ENCODE measurements around the gene RAD18. TPM values are rescaled to one million over a fixed set of nuclear protein-coding genes. Genes with fewer than 3 reads are reported as not detected.

The RAD18 gene
- total RNA-seq, 1 donor = 28.1 TPM

DNA sequence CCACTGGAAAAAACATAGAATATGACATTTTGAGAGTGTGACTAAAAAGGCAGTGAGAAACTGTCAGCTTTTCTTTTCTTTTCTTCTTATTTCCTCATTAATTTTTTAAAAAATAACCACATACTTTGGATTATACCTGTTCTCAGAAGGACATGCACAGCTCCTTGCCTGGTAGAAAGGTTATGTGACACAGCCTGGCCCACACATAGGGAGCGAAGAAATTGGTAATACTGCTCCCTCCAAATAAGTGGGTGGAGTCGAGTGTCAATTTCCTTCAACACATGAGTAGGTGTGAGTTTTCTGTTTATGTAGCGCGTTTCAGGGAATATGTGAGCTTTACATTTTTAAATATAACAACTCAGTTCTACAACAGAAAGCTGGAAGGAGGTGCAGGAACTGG is 28.9 kb upstream of the RAD18 start:
- H3K4me3 ChIP-seq (ENCODE audit: low read depth, low read length) = no peak overlapping the region
- TF ChIP-seq, protein P1, sequence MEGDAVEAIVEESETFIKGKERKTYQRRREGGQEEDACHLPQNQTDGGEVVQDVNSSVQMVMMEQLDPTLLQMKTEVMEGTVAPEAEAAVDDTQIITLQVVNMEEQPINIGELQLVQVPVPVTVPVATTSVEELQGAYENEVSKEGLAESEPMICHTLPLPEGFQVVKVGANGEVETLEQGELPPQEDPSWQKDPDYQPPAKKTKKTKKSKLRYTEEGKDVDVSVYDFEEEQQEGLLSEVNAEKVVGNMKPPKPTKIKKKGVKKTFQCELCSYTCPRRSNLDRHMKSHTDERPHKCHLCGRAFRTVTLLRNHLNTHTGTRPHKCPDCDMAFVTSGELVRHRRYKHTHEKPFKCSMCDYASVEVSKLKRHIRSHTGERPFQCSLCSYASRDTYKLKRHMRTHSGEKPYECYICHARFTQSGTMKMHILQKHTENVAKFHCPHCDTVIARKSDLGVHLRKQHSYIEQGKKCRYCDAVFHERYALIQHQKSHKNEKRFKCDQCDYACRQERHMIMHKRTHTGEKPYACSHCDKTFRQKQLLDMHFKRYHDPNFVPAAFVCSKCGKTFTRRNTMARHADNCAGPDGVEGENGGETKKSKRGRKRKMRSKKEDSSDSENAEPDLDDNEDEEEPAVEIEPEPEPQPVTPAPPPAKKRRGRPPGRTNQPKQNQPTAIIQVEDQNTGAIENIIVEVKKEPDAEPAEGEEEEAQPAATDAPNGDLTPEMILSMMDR (IDR thresholded peaks at IDR 0.05; ENCODE audit: insufficient read depth, low read length) = no peak
- DNase-seq (ENCODE audit: low read depth) = no peak

DNA sequence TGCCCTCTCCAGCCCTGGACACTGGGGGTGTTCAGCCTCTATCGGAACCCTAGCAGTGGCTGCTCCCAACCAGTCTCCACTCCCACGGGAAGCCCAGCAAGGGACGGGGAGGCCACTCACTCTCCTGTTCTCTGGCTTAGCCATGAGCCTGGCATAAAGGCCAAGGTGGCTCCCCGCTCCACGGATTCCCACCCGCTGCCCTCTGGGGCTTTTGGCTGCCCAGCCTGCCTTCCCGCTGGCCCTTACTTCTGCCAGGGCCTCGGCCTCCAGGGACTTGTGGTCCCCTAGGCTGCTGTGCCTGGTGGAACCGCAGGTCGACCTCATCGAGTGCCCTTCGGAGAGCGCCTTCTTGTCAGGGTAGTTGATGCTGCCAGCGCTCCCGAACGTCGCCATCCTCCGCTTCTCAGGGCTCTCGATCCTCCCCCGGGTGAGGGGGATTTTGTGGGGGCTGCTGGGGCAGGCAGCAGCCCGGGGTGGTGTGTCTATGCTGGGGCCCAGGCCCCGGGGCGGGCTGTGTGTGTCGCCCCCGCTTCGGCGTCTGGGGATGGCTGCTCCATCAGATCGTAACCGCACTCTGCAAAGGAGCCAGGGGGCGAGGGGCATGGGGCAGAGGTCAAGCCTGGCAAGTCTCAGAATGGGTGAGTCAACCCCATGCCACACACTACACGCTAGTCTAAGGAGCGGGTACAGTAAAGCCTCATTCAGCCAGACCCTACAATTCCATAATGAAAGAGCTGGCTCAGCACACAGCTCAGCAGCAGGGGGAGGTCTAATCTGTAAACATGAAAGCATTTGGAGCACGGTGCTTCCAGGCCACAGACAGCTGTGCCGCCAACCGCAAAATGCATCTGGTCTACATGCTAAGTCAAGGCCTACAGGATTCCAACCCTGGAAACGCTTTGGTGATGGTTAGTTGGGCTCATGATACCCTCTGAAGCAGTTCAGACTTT is 27.3 kb upstream of the RAD18 start:
- DNase-seq (ENCODE audit: low read depth) = no peak
- no peak overlapping the region for H3K4me3 ChIP-seq (ENCODE audit: low read depth, low read length)
- TF ChIP-seq, protein P1 (IDR thresholded peaks at IDR 0.05; ENCODE audit: insufficient read depth, low read length) = no peak

DNA sequence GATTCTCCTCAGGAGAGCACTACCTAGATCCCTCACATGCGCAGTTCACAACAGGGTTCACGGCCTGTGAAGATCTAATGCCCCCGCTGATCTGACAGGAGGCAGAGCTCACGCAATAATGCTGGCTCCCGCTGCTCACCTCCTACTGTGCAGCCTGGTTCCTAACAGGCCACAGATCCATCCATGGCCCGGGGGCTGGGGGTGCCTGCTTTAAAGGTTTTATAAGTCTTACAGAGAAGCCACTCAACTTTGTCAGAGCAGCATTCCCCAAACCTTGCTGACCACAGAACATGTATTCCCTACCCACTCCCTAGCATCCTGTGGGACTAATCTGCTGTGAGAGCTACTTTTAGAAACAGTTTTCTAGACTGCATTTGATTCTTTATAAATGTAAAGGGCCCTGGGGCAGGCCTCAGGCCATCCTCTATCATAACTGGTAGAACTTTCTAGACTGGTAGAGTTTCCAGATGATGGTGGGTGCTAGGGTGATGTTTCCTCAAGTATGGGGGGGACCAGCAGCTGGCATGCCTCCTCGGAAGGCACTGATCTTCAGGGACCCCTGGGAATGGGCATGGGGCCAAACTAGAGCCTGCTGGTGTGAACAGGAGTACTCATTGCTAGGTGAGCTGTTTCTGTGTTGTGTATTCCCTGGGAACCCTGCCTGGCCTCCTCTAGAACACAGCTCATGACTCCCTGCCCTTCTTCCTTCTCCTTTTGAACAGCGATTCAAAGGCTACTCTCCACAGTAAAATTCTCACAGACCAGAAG is 25.7 kb upstream of the RAD18 start:
- H3K4me3 ChIP-seq (ENCODE audit: low read depth, low read length) = no peak overlapping the region
- no peak for DNase-seq (ENCODE audit: low read depth)
- TF ChIP-seq, protein P1 (IDR thresholded peaks at IDR 0.05; ENCODE audit: insufficient read depth, low read length) = no peak

DNA sequence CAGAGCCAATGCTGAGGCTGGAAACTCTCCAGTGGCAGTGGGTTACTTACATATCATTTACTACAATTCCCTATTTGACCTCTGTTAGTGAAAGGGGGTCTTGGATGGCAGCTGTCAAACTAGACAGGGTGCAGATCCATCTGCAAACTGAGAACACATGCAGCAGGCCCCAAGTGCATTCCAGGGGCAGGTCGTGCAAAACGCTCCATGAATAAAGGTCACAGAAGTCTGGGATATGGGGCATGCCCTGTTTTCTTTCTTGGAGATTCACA is 25.0 kb upstream of the RAD18 start:
- H3K4me3 ChIP-seq (ENCODE audit: low read depth, low read length) = no peak overlapping the region
- no peak for DNase-seq (ENCODE audit: low read depth)
- TF ChIP-seq, protein P1 (IDR thresholded peaks at IDR 0.05; ENCODE audit: insufficient read depth, low read length) = no peak

DNA sequence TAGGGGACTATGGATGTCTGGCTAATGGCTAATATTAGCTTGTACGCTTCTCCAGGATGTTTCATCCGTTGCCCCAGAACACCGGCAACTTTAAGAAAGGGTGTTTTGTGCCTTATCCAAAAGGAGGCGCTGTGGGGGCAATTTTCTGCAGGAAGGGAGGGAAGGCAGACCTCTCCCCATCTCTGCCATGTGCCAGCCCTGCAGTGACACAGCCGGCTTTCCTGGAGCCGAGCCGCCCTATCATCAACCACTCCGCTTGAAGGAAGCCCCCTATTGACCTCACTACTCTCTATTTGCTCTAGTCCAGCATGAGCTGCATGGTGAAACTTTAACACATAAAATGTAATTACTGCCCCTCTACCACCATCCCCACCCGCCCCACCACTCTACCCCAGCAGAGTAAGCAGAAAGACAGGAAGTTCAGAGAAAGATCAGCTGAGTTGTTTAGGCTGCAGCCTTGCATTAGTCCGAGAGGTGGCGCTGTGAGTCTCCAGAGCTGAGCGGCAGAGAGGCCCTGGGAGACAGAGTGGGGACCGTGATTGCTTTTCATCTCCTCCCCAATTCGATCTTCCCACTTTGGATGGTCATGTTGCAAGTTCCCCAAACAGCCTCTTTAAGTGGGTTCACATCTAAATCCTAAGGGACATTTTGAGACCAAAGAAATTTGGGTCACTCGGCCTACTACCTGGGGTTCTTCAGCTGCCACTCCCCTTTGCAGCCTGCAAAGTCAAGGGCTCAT is 24.5 kb upstream of the RAD18 start:
- peak; percentile 62 for DNase-seq (ENCODE audit: low read depth)
- no peak overlapping the region for H3K4me3 ChIP-seq (ENCODE audit: low read depth, low read length)
- TF ChIP-seq, protein P1 (IDR thresholded peaks at IDR 0.05; ENCODE audit: insufficient read depth, low read length) = peak; percentile 89

DNA sequence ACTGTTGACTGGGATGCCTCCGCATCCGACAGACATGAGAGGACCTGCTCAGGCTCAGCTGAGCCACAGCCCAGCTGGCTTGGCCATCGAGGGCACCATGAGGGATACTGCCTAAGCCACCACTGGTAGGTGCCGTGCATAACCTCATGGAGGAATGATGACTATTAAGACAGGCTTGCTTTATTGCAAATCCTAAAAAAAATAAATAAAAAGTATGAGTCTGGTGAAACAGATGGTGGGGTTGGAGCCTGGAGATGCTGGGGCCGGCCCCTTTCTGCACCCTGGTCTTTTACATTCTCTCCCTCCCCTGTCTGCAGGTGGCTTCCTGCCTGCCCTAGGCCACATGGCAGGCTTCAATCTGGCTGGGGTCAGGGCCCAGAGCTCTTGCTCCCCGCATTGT is 24.0 kb upstream of the RAD18 start:
- no peak overlapping the region for H3K4me3 ChIP-seq (ENCODE audit: low read depth, low read length)
- TF ChIP-seq, protein P1 (IDR thresholded peaks at IDR 0.05; ENCODE audit: insufficient read depth, low read length) = no peak
- no peak for DNase-seq (ENCODE audit: low read depth)
